GM13977 (cell line): ENCODE data around the gene FOXN3.

Experiments used
- DNase-seq: peaks from one replicate; pipeline ENCODE4 v3.0.0; 2012; ENCODE audit warnings: low spot score
- in situ Hi-C: fragments of 300-500 bp; cut with MboI; formaldehyde crosslinking; loops from one replicate; pipeline ENCODE4 v1.12.0; 2022; ENCODE audit warnings: low sequenced_read_pairs, low pct_unique_long_range_greater_than_20kb, mixed read lengths, inconsistent platforms; ENCODE audit not compliant: unreplicated experiment
- TF ChIP-seq, protein P1 (sequence below): IDR thresholded peaks from 2 replicates; pipeline ENCODE4 v1.5.1; 2012; ENCODE audit warnings: mild to moderate bottlenecking, control low read depth; ENCODE audit not compliant: insufficient read depth; ENCODE audit errors: extremely low read depth, missing control alignments

Gene FOXN3

GRCh38 chr14:89256951-89257350, 160.1 kb downstream of the FOXN3 start:
- in situ Hi-C loops: no loop called here
- TF ChIP-seq, protein P1, sequence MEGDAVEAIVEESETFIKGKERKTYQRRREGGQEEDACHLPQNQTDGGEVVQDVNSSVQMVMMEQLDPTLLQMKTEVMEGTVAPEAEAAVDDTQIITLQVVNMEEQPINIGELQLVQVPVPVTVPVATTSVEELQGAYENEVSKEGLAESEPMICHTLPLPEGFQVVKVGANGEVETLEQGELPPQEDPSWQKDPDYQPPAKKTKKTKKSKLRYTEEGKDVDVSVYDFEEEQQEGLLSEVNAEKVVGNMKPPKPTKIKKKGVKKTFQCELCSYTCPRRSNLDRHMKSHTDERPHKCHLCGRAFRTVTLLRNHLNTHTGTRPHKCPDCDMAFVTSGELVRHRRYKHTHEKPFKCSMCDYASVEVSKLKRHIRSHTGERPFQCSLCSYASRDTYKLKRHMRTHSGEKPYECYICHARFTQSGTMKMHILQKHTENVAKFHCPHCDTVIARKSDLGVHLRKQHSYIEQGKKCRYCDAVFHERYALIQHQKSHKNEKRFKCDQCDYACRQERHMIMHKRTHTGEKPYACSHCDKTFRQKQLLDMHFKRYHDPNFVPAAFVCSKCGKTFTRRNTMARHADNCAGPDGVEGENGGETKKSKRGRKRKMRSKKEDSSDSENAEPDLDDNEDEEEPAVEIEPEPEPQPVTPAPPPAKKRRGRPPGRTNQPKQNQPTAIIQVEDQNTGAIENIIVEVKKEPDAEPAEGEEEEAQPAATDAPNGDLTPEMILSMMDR: no peak
- DNase-seq: no peak

- TF ChIP-seq, protein P1: no peak
- DNase-seq: no peak
- in situ Hi-C loops: no loop called here
Measured at GRCh38 chr14:89256283-89256682, 160.8 kb downstream of the FOXN3 start.

DNA sequence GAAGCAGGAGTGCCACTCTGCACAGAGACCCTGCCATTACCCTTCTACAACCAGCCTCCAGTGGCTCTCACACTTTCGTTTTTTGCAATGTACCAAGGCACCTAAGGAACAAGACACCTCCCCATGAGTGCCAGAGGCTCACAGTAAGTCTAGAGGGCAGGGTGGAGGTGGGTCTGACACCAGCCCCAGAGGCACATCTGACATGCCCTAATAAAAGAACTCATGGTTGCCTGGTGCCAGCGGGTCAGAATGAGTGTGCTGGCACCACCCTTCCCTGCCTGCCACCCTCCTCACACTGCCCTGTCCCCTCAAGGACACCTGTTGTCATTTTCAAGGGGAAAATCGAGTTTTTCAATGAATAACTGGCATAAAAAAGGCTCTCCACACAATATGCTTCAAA, 161.2 kb downstream of the FOXN3 start:
- TF ChIP-seq, protein P1: no peak
- in situ Hi-C loops: no loop called here
- DNase-seq: no peak

- TF ChIP-seq, protein P1: no peak
- DNase-seq: no peak
- in situ Hi-C loops: no loop called here
Measured at GRCh38 chr14:89255012-89255411, 162.0 kb downstream of the FOXN3 start.

DNA sequence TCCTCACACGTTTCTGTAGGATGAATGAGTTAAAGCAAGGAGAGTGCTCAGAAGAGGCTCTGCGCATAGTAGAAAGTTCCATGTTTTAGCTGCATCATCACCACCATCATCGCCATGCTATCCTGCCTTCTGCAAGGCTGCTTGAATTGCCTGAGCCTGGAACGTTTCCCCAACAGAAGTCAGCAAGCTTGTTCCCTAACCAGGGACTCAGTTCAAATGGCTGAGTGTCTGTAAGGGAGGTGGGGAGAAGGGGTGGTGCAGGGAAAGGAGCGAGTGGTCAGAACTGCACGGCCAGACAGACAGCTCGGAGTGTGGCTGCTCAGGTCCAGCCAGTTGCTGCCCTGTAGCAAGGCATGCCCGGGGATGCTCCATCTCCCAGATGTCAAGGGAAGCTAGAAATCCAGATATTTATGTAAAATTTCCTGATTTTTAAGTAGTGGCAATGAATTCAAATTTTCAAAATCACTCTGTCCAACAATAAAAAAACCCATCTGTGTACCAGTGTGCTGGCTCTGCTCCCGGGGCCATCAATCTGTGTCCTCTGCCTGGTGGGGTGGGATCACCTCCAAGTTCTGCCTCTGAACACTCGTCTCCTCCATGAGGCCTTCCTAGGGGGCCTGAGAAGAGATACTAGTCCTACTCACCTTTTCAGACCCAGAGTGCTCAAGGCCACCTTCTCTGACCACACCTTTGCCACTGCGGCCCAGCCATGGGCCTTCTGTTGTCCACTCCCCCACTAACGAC, 162.7 kb downstream of the FOXN3 start:
- in situ Hi-C loops: no loop called here
- TF ChIP-seq, protein P1: no peak
- DNase-seq: no peak

- no peak for DNase-seq
- TF ChIP-seq, protein P1: no peak
Measured at GRCh38 chr14:89252887-89253532, 164.0 kb downstream of the FOXN3 start.

More at GRCh38 chr14:89252887-89253532, 164.0 kb downstream of the FOXN3 start:
- in situ Hi-C loops: no loop called here
